SH-SY5Y (cell line): ENCODE results near the gene KDM4D.

Experiments used
- GATA2 ChIP-seq: IDR thresholded peaks from 2 replicates; pipeline ENCODE4 v1.6.1; 2011; ENCODE audit warnings: mild to moderate bottlenecking, low read depth, low read length
- GATA3 ChIP-seq: IDR thresholded peaks from 2 replicates; pipeline ENCODE4 v1.6.1; 2011; ENCODE audit warnings: low read depth, mild to moderate bottlenecking, low read length, moderate library complexity

DNA sequence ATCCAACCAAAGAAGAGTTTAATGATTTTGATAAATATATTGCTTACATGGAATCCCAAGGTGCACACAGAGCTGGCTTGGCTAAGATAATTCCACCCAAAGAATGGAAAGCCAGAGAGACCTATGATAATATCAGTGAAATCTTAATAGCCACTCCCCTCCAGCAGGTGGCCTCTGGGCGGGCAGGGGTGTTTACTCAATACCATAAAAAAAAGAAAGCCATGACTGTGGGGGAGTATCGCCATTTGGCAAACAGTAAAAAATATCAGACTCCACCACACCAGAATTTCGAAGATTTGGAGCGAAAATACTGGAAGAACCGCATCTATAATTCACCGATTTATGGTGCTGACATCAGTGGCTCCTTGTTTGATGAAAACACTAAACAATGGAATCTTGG, 23.9 kb downstream of the KDM4D start:
- TF ChIP-seq GATA2 (no peak), GATA3 (no peak)
